Vagina (tissue), 2 donors: Measurements from ENCODE around the gene HYAL2.

ENCODE experiments used
- POLR2A ChIP-seq, 2 donors: fragments of 450-650 bp; IDR thresholded peaks; one replicate each; pipeline ENCODE4 v1.6.1; 2017; ENCODE audit warnings: antibody characterized with exemption in 2 of 2, mild to moderate bottlenecking in 2 of 2, moderate library complexity in 2 of 2
- POLR2AphosphoS5 ChIP-seq, 2 donors: sonication (generic); formaldehyde crosslinking; IDR thresholded peaks; one replicate each; pipeline ENCODE4 v1.9.0; 2017; ENCODE audit warnings: antibody characterized with exemption in 2 of 2, mild to moderate bottlenecking in 2 of 2, low read depth in 1 of 2; ENCODE audit not compliant: insufficient read depth in 1 of 2
- TF ChIP-seq, protein P1 (sequence below), 3 experiments: fragments of 450-650 bp in 2 of 3; fragments of 200-600 bp in 1 of 3; sonication (generic) in 1 of 3; IDR thresholded peaks; one replicate each; pipeline ENCODE4 v1.5.1; 2017 to 2019; ENCODE audit warnings: antibody characterized with exemption in 3 of 3, mild to moderate bottlenecking in 2 of 3, moderate library complexity in 2 of 3

DNA sequence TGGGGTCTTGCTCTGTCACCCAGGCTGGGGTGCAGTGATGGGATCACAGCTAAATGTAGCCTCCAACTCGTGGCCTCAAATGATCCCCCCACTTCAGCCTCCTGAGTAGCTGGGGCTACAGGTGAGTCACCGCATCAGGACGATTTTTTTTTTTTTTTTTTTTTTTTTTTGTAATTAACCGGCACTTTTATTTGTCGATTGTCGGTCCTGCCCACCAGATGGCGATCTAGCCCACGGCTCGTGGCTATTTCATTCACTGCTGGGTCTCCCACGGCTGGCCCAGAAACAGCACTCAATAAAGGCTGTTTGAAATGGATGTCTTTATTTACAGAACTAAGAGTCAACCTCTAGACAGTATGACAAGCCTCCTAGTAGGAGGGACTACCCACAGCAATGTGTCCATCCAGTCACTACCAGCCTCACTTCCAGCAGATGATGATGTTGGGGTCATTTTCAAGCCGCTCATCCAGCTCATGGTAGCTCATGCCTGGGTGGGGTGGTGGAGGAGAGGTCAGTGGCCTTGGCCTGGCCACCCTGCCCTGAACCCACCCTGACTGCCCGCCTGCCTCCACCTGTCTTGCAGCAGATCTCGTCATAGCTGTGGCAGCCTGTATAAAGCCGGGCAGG, 24.8 kb upstream of the HYAL2 start:
- TF ChIP-seq, protein P1, sequence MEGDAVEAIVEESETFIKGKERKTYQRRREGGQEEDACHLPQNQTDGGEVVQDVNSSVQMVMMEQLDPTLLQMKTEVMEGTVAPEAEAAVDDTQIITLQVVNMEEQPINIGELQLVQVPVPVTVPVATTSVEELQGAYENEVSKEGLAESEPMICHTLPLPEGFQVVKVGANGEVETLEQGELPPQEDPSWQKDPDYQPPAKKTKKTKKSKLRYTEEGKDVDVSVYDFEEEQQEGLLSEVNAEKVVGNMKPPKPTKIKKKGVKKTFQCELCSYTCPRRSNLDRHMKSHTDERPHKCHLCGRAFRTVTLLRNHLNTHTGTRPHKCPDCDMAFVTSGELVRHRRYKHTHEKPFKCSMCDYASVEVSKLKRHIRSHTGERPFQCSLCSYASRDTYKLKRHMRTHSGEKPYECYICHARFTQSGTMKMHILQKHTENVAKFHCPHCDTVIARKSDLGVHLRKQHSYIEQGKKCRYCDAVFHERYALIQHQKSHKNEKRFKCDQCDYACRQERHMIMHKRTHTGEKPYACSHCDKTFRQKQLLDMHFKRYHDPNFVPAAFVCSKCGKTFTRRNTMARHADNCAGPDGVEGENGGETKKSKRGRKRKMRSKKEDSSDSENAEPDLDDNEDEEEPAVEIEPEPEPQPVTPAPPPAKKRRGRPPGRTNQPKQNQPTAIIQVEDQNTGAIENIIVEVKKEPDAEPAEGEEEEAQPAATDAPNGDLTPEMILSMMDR (IDR thresholded peaks at IDR 0.05) = peak in 1 of 3 experiments; percentile 28
- TF ChIP-seq POLR2AphosphoS5 (IDR thresholded peaks at IDR 0.05; ENCODE audit: insufficient read depth in 1 of 2, low read depth in 1 of 2) (no peak), POLR2A (IDR thresholded peaks at IDR 0.05) (no peak)
